SJCRH30 (cell line): ENCODE measurements around the gene ADAMTS16. TPM values are rescaled to one million over a fixed set of nuclear protein-coding genes. Genes with fewer than 3 reads are reported as not detected.
A peak's percentile ranks its signal among the peaks of the same experiment; 100 is the strongest.

ENCODE experiments used
- DNase-seq, 2 experiments: peaks; one replicate each; pipeline ENCODE4 v3.0.0-alpha.2; 2015 to 2020
- H3K27ac ChIP-seq: fragments of 250-450 bp; sonication (Bioruptor Pico); 2 replicates; pipeline ENCODE4 v1.5.1; 2020; ENCODE audit warnings: mild to moderate bottlenecking, moderate library complexity
- H3K27me3 ChIP-seq: fragments of 250-450 bp; sonication (Bioruptor Pico); 2 replicates; pipeline ENCODE4 v1.5.1; 2020; ENCODE audit warnings: mild to moderate bottlenecking, moderate library complexity
- H3K36me3 ChIP-seq: fragments of 250-450 bp; sonication (Bioruptor Pico); 2 replicates; pipeline ENCODE4 v1.5.1; 2020; ENCODE audit warnings: mild to moderate bottlenecking, moderate library complexity
- H3K4me1 ChIP-seq: fragments of 250-450 bp; sonication (Bioruptor Pico); 2 replicates; pipeline ENCODE4 v1.5.1; 2020; ENCODE audit warnings: mild to moderate bottlenecking, moderate library complexity
- H3K4me3 ChIP-seq: fragments of 250-450 bp; sonication (Bioruptor Pico); 2 replicates; pipeline ENCODE4 v1.5.1; 2020; ENCODE audit warnings: mild to moderate bottlenecking, moderate library complexity
- H3K9me3 ChIP-seq: fragments of 250-450 bp; sonication (Bioruptor Pico); replicated peaks from 2 replicates; pipeline ENCODE4 v1.5.1; 2020; ENCODE audit warnings: mild to moderate bottlenecking, moderate library complexity
- total RNA-seq: library from RNA; depleted of rRNA; stranded (reverse); fragments of >200 nt; shearing (Covaris generic); gene quantifications from 2 replicates; pipeline ENCODE4 v1.2.3, GENCODE V29; 2014

ADAMTS16 gene
- total RNA-seq, 1 experiment from 2014 or later, result 0.71 TPM

- Histone ChIP-seq H3K36me3 (no peaks in the 10 kb centered on the region), H3K9me3 (no peaks in the 10 kb centered on the region), H3K4me3 (no peak overlapping the region), H3K4me1 (no peaks in the 10 kb centered on the region), H3K27me3 (no peaks in the 10 kb centered on the region), H3K27ac (no peak overlapping the region)
- DNase-seq, result no peak
Observed at GRCh38 chr5:5290674-5291334, 150.7 kb downstream of the ADAMTS16 start.

- no peak overlapping the region for H3K27ac ChIP-seq
- DNase-seq, result peak in 1 of 2 experiments; percentile 8
- H3K4me3 ChIP-seq, result no peak overlapping the region
- H3K9me3 ChIP-seq, result no peaks in the 10 kb centered on the region
- no peaks in the 10 kb centered on the region for H3K36me3 ChIP-seq
- no peaks in the 10 kb centered on the region for H3K4me1 ChIP-seq
- no peaks in the 10 kb centered on the region for H3K27me3 ChIP-seq
Observed at GRCh38 chr5:5291357-5291756, 151.2 kb downstream of the ADAMTS16 start.

- Histone ChIP-seq H3K9me3 (no peaks in the 10 kb centered on the region), H3K27me3 (no peaks in the 10 kb centered on the region), H3K27ac (no peak overlapping the region), H3K36me3 (no peaks in the 10 kb centered on the region), H3K4me3 (no peak overlapping the region), H3K4me1 (no peaks in the 10 kb centered on the region)
- no peak for DNase-seq
Observed at GRCh38 chr5:5293029-5293428, 152.9 kb downstream of the ADAMTS16 start.

GRCh38 chr5:5294429-5294828, 154.3 kb downstream of the ADAMTS16 start:
- no peaks in the 10 kb centered on the region for H3K9me3 ChIP-seq
- no peak for DNase-seq
- H3K4me1 ChIP-seq, result no peaks in the 10 kb centered on the region
- no peaks in the 10 kb centered on the region for H3K27me3 ChIP-seq
- H3K4me3 ChIP-seq, result no peak overlapping the region
- H3K27ac ChIP-seq, result no peak overlapping the region
- H3K36me3 ChIP-seq, result no peaks in the 10 kb centered on the region

DNA sequence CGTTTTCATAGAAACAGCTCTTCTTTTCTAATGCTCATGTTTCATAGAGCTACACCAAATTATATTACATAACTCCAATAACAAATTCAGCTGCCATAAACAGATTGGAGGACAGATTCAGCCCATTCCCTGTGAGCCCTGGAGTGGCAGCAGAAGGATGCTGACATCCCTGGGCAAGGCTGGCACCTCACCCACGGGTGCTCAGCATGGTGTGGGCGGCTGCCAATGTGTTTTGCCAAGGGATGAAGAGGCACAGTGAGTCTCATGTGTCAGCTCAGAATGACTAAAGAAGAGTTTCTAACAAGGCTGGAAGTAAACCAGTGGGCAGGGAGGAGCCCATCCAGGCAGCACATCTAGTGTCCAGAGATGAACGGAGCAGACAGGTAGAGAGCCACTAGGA, 155.2 kb downstream of the ADAMTS16 start:
- H3K27me3 ChIP-seq, result no peaks in the 10 kb centered on the region
- DNase-seq, result no peak
- H3K9me3 ChIP-seq, result no peaks in the 10 kb centered on the region
- H3K36me3 ChIP-seq, result no peaks in the 10 kb centered on the region
- no peaks in the 10 kb centered on the region for H3K4me1 ChIP-seq
- no peak overlapping the region for H3K4me3 ChIP-seq
- no peak overlapping the region for H3K27ac ChIP-seq

DNA sequence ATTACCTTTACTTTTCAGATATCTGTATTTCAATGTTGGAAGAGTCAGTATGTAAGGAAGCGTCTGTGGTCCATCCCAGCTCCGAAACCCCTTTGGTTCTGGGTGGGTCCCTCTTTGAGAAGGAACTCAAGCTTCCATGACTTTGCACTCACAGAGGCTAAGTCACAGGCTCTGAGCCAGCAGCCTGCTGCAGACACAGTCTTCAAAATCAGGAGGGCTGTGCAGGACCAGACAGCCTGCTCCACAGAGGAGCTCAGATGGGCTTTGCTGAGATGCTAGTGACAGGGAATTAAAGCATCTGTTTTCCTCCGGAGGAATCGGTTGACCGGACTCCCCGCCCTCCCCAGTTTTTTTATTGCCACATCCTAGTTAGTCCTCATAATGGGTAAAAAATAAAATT, 155.9 kb downstream of the ADAMTS16 start:
- Histone ChIP-seq H3K4me3 (no peak overlapping the region), H3K36me3 (no peaks in the 10 kb centered on the region), H3K27me3 (no peaks in the 10 kb centered on the region), H3K4me1 (no peaks in the 10 kb centered on the region), H3K27ac (no peak overlapping the region), H3K9me3 (no peaks in the 10 kb centered on the region)
- DNase-seq, result no peak

DNA sequence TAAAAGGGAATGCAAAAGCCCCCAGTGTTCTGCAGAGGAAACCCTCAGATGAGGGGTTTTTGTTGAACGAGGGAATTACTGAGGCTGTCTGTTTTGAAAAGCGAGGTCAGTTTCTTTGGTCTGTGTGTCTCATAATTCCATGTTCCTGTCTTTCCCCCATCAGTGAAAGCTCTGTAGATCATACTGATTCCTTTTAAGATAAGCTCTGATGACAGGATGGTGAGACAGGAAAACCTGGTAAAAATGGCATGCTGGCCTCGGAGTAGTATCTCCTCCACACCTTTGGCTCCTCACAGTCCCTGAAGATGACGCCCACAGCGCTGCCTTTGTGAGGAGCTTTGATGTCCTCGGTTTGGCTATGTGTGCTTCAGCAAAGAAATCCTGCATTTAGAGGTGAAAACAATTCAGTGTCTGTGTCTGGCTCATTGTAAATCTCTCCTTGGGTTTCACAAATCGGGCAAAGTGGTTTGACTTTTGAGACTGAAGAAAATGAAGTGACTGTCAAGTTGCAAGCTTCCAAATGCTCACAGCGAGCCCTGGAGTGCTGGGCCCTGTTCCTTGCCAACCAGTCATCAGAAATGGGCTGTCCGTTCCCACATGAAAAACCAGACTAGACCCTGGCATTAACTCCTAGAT, 157.4 kb downstream of the ADAMTS16 start:
- no peak for DNase-seq
- Histone ChIP-seq H3K4me1 (no peaks in the 10 kb centered on the region), H3K36me3 (no peaks in the 10 kb centered on the region)

DNA sequence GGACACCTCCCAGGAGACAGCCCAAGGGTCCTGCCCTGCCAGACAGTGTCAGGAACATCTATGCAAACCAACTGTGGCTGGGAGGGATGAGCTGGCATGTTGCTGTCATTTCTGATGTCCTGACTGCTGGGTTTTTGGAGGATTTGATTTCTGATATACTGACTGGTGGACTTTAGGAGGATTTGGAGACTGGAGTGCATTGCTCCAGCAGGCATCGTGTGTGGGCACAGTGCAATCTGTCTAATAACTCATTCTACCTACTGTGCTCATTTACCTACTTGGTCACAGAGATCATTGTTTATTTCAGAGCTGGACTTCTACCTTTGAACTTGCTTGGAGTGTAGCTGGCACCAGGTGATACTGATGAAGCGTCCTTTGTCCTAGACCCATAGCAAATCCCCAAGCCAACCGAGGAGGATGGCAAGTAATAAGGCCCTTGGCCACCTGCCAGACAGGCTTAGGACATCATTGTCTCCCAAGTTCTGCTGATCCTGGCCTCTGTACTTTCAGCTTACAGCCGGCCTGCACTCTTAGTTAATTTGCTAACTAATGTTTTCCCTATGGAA, 158.0 kb downstream of the ADAMTS16 start:
- peak in 1 of 2 experiments; percentile 28 for DNase-seq
- no peaks in the 10 kb centered on the region for H3K9me3 ChIP-seq
- no peak overlapping the region for H3K27ac ChIP-seq
- no peaks in the 10 kb centered on the region for H3K4me1 ChIP-seq
- H3K4me3 ChIP-seq, result no peak overlapping the region
- H3K27me3 ChIP-seq, result no peaks in the 10 kb centered on the region
- no peaks in the 10 kb centered on the region for H3K36me3 ChIP-seq

More for the DNA sequence above, 157.4 kb downstream of the ADAMTS16 start:
- Histone ChIP-seq H3K9me3 (no peaks in the 10 kb centered on the region), H3K4me3 (no peak overlapping the region), H3K27me3 (no peaks in the 10 kb centered on the region), H3K27ac (no peak overlapping the region)

- no peaks in the 10 kb centered on the region for H3K36me3 ChIP-seq
- no peak overlapping the region for H3K27ac ChIP-seq
- H3K27me3 ChIP-seq, result no peaks in the 10 kb centered on the region
- H3K4me3 ChIP-seq, result no peak overlapping the region
- no peaks in the 10 kb centered on the region for H3K4me1 ChIP-seq
- no peaks in the 10 kb centered on the region for H3K9me3 ChIP-seq
- DNase-seq, result no peak
Observed at GRCh38 chr5:5298841-5299541, 158.9 kb downstream of the ADAMTS16 start.

- H3K27me3 ChIP-seq, result no peaks in the 10 kb centered on the region
- no peaks in the 10 kb centered on the region for H3K9me3 ChIP-seq
- H3K27ac ChIP-seq, result no peak overlapping the region
- no peak for DNase-seq
- no peaks in the 10 kb centered on the region for H3K4me1 ChIP-seq
- H3K4me3 ChIP-seq, result no peak overlapping the region
- no peaks in the 10 kb centered on the region for H3K36me3 ChIP-seq
Observed at GRCh38 chr5:5301176-5301575, 161.0 kb downstream of the ADAMTS16 start.

- Histone ChIP-seq H3K36me3 (no peaks in the 10 kb centered on the region), H3K27ac (no peak overlapping the region), H3K9me3 (no peaks in the 10 kb centered on the region), H3K27me3 (no peaks in the 10 kb centered on the region), H3K4me3 (no peak overlapping the region), H3K4me1 (no peaks in the 10 kb centered on the region)
- no peak for DNase-seq
Observed at GRCh38 chr5:5302201-5302600, 162.1 kb downstream of the ADAMTS16 start.

DNA sequence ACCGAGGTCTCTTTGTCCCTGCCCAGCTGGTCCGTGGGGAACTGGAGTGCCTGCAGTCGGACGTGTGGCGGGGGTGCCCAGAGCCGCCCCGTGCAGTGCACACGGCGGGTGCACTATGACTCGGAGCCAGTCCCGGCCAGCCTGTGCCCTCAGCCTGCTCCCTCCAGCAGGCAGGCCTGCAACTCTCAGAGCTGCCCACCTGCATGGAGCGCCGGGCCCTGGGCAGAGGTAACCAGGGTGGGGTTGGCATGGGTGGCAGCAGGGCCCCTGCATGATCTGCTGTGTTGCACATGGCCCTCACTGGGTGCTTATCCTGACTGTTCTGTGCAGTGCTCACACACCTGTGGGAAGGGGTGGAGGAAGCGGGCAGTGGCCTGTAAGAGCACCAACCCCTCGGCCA, 163.1 kb downstream of the ADAMTS16 start:
- H3K27me3 ChIP-seq, result no peaks in the 10 kb centered on the region

DNA sequence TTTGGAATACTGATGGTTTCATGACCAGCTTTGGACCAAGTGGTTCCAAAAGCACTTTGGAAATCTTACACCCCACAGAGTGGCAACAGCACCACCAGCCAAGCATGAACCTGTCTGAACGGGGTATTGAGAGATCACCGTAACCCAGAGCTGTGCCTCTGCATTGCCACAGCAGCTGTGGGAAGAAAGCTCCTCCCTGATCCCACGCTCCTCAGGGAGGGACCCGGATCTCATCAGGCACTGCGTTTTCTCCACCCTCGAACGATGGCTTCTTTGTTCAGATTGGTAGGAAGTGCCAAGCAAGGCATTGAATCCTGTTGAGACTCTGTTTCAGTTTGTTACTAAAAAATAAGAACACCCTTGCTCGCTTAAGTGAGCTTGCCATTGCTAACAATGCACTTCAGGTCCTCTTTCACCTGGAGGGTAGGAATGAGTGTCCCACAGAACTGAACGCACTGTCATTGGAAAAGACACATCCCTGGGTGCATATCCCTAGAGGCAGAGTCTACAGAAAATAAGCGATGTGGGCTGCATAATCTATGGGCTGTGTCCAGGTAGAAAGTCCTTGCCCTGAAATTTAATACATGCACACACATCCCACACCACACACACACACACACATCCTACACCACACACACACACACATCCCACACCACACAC, 164.4 kb downstream of the ADAMTS16 start:
- Histone ChIP-seq H3K4me1 (no peaks in the 10 kb centered on the region), H3K4me3 (no peak overlapping the region), H3K27ac (no peak overlapping the region), H3K9me3 (no peaks in the 10 kb centered on the region), H3K36me3 (no peaks in the 10 kb centered on the region), H3K27me3 (no peaks in the 10 kb centered on the region)
- no peak for DNase-seq

More for the DNA sequence above, 163.1 kb downstream of the ADAMTS16 start:
- Histone ChIP-seq H3K36me3 (no peaks in the 10 kb centered on the region), H3K27ac (no peak overlapping the region), H3K4me1 (no peaks in the 10 kb centered on the region), H3K4me3 (no peak overlapping the region), H3K9me3 (no peaks in the 10 kb centered on the region)
- no peak for DNase-seq

- DNase-seq, result no peak
- Histone ChIP-seq H3K4me3 (no peak overlapping the region), H3K27me3 (no peaks in the 10 kb centered on the region)
Observed at GRCh38 chr5:5306696-5307095, 166.6 kb downstream of the ADAMTS16 start.

GRCh38 chr5:5308319-5308718, 168.2 kb downstream of the ADAMTS16 start:
- Histone ChIP-seq H3K9me3 (no peaks in the 10 kb centered on the region), H3K27me3 (no peaks in the 10 kb centered on the region), H3K4me1 (no peaks in the 10 kb centered on the region), H3K4me3 (no peak overlapping the region), H3K36me3 (no peaks in the 10 kb centered on the region), H3K27ac (no peak overlapping the region)
- no peak for DNase-seq

More at GRCh38 chr5:5306696-5307095, 166.6 kb downstream of the ADAMTS16 start:
- Histone ChIP-seq H3K4me1 (no peaks in the 10 kb centered on the region), H3K36me3 (no peaks in the 10 kb centered on the region), H3K9me3 (no peaks in the 10 kb centered on the region), H3K27ac (no peak overlapping the region)
